Stimulated activated CD4-positive, alpha-beta T cell treated with anti-CD3 and anti-CD28 coated beads, Interleukin-4, amount 100 ng/mL, for 1 hour (primary cell): ENCODE data around the gene TOP1.
"Not testable (repeated sequence)": the region's sequence is repeated elsewhere in the genome, so short reads cannot be mapped to it uniquely, and the experiment has no call there.

Experiments
- DNase-seq: peaks from one replicate; pipeline ENCODE4 v3.0.0-alpha.2; 2020

Gene TOP1

DNA sequence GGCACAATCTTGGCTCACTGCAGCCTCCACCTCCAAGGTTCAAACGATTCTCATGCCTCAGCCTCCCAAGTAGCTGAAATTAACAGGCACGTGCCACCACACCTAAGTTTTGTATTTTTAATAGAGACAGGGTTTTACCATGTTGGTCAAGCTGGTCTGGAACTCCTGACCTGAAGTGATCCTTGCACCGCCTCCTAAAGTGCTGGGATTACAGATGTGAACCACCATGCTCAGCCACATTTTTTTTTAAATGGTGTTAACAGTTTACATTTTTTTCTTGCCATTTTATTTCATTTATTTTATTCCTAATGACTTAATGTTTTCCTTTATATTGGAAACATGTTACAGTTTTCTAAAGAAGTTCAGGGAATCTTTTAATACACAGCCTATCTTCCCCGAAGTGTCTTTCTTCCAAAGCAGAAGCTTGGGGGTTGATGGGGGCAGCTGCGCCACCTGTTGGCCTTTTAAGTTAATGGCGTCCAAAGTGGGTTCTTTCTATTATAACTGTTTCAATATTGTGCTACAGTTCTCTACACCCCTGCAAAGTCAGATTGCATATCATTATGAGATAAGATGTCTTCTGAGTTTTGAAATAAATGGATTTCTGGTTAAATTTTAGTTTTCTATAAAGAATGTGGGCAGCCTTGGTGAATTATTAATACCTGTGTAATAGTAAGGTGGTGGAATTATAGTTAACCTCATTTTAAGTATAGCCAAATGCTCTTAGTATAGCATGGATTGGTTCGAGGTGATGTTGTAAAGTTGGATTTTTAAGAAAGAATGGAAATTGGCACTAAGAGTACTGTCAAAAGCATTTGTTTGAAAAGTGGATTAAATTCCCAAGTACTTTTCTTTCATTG is 66.7 kb downstream of the TOP1 start:
- DNase-seq = peak; percentile 50

DNA sequence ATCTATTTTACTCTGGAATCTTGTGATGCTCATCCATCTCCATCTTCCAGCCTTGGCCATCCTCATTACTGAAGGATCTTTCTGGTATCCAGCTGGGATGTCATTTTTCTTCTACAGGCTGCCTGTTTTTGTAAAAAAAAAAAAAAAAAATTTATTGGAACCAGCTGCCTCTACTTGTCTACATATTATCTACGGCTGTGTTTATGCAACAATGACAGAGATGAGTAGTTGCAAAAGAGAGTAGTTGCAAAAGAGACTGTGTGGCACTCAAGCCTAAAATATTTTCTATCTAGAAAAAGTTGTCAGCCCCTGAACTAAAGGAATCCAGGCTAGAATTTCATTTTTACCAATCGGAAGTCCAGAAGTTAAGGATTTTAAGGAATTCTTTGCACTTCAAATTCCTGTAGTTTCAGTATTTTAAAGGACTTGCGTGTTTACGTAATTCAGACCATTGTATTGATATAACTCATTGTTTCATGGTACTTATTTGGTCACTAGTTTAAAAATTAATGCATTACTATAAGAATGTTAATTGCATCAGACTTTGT is 70.2 kb downstream of the TOP1 start:
- DNase-seq = no peak

DNA sequence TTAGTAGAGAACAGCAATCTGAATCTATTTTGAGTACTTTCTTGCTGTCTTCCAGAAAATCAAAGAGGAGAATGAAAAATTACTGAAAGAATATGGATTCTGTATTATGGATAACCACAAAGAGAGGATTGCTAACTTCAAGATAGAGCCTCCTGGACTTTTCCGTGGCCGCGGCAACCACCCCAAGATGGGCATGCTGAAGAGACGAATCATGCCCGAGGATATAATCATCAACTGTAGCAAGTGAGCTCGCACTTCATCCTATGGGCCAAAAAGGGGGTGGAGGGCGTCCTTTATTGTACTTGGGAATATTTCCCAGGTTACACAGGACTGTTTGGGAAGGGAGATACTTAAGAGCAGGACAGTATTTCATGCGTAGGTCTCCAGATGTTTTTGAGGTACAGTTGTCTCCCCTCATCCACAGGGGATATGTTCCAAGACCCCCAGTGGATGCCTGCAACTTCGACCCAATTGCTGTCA is 71.4 kb downstream of the TOP1 start:
- DNase-seq = no peak

DNA sequence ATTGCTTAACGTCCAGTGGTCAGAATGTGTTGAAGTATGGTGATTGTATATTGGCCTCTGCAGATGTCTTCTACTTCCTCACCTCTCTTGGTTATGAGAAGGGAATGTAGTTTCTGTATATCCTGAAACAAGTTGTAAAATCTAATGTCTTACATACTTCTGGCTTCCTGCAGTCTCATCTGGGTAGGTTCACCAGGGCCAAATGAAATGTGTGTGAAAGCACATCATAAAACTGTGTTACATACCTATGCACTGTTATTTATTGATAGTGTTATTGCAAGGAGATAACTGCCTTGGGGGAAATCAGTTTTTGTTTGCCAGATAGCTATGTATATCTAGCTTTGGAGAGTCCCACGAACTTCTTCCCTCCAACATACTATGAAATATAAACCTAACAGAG is 73.0 kb downstream of the TOP1 start:
- no peak for DNase-seq

DNA sequence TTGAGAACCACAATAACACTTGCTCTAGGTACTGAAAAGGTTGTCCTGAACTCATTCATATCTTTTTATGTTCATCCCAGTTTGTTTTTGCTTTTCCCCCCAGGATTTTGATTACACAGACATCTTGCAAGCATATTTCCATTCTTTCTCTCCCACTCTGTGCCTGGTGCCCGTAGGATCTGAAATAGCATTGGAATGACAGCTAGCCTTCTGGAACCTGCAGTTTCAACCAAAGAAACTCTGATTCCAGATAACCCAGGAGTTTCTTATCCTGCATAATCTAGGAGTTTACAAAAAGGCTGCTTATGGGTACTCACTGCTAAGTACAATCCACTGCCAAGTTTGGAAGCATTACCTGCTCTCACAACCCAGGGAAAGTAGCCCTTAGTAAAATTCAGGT is 79.9 kb downstream of the TOP1 start:
- no peak for DNase-seq

DNA sequence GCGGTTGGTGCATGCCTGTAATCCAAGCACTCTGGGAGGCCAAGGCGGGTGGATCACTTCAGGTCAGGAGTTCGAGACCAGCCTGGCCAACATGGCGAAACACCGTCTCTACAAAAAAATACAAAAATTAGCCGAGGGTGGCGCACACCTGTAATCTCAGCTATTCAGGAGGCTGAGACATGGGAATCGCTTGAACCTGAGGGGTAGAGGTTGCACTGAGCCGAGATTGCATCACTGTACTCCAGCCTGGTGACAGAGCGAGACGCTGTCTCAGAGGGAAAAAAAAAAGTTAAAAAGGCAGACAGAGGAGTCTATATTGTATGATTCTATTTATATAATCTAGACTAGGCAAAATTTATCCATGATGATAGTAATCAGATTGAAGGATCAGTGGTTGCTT is 81.4 kb downstream of the TOP1 start:
- no peak for DNase-seq

DNA sequence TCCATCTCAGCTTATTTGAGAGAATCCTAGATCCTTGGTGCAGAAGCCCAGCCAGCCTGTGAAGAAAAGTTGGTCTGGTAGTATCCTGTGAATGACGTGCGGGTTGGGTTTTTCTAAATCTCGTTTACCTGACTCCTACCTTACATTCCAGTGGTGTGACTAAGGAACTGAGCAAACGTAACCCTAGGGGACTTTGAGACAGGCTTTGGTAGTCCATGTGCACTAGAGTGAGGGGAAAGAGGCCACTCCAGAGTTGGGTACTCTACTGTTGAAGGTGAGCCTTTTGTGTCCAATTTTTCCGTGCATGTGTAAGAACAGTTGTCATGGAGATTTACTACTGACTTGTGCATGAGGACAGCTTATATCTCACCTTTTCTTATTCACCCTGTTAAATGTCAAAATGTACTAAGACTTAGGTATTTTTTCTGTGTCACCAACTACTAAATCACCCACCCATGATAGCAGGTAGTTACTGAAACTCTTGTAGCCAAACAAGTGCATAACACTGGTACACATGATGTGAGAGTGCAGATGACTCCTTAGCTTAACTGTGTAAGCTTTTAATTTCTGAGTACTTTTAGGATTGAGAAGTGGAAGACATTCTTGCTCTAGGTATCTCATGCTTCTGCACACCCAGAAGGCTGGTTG is 82.4 kb downstream of the TOP1 start:
- no peak for DNase-seq

DNA sequence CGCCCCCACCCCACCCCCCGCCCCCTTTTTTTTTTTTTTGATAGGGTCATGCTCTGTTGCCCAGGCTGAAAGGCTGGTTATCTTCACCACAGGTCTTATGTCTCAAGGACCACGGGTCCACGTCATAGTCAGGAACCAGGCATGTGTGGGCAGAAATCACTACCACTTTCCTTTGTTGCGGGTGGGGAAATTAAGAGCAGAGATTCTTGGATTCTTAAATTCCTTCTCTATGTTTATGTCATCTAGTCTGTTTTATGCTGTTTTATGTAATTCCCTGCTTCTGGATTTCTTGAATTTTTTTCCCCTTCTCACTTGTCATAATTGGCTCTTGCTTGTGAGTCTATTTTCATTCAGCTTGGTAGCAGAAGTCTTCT is 82.9 kb downstream of the TOP1 start:
- DNase-seq = no peak

DNA sequence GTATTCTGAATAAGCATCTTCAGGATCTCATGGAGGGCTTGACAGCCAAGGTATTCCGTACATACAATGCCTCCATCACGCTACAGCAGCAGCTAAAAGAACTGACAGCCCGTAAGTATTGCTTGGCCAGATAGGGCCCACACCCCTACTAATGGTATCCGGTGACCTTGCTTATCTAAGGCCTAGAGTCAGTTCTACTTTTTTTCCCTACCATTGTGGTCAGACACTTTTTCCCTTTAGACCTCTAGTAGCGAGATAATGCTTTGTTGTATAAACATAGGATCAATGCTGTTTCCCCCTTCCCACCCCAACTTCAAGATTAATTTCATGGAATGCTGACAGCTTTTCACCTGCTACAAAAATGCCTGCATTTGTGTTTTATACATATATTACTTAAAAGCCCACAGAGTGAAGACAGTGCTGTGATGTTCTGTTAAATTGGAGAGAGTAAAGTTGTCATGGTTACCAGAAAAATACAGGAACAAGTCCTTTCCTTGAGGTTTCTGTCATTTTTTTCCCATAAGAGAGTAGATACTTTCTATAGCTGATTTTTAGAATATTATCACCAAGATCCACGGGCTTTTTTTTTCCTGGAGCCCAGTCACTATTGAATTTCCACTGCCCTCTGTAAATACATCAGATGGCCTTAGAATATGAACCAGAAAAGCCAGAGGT is 87.8 kb downstream of the TOP1 start:
- DNase-seq = no peak

DNA sequence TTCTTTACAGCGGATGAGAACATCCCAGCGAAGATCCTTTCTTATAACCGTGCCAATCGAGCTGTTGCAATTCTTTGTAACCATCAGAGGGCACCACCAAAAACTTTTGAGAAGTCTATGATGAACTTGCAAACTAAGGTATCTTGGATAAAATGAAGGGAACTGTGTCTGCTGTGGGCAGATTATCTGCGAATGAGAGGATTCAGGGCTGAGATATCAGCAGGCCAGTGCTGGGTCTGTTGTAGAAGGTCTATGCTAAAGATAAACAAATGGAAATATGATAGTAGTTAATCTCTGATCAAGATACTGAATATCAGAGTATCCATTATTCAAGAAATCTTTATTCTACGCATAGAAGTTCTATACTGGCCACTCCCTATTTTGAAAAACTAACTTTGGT is 89.5 kb downstream of the TOP1 start:
- DNase-seq = not testable (repeated sequence)

DNA sequence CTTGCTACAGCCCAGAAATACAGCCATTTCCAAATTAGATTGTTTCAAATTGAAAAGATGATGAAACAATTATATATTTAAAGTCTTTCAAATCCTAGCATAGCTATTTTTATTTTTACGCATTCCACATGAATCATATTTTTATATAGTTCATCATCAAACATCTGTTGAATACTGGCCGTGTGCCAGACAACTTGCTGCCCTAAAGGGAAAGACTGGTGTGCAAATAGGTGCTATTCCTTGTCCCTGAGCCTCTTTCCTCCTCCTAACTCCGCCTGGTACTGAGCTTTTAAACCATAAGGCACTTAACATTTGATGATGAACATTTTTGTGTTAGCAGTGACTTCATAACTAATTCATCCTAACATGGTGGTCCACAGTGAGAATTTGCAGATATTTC is 90.0 kb downstream of the TOP1 start:
- DNase-seq = no peak

DNA sequence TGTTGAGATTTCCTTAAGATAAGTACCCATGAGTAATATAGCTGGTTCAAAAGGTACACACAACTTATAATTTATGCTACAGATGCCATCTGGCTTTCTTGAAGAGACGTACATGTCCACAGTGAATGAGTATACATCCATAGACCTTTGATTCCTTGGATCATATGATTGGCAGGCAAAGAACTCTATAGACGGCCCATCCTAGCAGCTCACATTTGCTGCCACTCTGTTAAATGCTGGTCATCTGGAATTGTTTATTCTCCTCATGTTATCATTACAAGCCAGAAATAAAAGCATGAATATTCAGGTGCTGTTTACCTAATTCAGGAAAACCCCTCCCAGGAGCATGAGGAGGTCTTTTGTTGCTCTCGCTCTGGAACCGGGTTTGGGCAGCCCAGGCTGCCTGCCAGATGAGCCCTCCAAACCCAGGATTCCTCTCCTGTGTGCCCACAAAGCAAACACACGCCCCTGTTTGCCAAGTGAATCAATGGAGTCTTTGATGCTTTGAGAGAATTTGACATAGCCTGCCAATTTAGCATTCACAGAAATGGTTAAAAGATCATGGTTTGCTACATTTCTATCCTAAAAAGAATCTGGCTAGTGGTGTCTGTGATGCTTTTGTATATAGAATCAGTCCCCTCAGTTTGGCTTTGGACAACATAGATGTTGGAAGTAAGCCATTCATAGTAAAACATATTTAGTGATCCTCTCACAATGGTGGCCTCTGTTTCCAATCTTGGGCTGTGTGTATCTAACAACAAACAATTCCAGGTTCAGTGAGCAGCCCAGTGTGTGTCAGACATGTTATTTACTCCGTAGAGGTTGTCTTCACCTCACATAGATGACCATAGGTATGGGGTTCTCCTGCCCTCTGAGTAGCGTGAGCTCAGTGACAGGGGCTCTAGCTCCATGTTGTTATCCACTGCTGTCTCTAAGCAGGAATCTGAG is 91.3 kb downstream of the TOP1 start:
- no peak for DNase-seq

DNA sequence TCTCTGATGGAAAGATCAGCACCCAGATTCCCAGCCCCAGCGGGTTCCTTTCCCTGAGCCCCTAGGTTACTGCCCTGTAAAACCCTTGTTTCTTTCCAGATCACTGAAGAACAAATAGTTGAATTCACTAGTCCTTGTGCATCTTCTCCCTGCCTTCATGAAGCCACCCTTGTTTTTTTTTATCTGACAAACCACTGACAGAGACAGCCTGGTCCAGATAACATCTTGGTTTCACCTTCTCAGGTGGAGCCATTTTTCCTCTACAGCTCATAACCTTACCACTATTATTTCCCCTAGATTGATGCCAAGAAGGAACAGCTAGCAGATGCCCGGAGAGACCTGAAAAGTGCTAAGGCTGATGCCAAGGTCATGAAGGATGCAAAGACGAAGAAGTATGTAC is 92.8 kb downstream of the TOP1 start:
- DNase-seq = no peak

DNA sequence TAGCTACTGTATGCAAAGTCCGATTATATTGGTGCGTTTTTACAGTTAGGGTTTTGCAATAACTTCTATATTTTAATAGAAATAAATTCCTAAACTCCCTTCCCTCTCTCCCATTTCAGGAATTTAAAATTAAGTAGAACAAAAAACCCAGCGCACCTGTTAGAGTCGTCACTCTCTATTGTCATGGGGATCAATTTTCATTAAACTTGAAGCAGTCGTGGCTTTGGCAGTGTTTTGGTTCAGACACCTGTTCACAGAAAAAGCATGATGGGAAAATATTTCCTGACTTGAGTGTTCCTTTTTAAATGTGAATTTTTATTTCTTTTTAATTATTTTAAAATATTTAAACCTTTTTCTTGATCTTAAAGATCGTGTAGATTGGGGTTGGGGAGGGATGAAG is 95.0 kb downstream of the TOP1 start:
- no peak for DNase-seq

DNA sequence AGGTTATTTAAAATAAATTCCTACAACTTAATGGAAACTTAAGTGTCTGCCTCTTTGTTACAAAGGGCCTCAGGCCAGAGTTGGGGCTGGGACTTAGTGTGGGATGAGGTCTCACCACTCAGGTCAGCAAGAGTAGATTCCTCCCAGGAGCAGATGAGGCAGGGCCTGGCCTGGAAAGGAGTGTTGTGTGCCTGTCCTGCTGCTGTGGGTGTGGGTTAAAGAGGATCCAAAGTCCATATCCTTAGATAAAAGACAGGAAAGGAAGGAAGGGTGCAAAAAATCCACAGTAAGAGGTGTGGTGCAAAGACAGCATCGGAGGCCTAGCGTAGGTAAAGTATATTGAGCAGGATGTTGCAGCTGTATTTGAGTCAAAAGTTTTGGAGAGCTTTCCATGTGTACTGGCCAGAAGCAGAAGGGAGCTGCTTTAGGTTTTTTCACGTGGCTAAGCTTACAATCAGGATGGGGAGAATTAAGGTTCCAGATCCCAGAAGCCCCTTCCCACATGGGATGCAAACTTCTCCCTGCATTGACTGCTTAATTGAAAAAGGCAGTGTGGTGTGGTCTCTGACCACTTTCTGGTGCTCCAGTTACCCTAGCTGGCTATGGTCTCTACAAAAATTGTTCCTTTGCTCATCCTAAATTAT is 96.0 kb downstream of the TOP1 start:
- no peak for DNase-seq

DNA sequence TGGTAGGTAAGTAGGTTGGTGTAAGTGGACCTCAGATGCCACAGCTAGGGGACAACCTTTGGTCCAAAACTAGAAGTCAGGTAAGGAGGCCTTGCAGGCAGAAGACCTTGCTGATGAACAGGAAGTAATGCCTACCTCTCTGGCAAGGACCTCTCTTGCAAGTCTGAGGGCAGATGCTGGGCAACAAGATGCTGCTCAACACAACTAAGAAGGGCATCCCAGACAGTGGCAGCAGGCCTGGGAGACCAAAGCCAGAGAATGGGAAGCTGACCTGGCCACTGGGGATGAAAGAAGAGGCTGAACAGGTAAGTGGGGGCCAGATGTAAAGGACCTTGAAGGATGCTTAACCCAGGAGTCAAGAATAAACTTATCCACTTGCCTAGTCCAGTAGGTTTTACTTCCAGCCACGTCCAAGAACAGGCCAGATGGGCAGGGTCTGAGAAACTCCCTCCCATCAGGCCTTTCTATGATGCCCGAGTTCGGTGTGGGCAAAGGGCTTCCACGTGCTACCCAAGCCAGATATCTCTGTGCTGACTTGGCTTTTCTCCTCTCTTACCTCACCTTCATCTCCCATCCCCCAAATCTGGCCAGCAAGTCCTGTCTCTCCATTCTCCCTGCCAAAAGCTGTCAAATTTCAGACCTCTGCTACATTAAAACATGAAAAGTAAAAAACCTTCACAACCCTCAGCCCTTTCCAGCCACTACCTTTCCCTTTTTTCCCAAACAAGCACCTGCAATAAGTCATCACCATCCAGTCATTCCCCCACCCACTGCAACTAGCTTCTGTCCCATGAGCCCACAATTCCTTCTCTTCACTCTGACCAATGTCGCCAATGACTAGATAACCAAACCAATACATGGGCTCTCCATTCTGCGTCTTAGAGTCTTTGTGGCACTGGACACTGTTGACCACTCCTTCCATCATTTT is 97.2 kb downstream of the TOP1 start:
- no peak for DNase-seq

DNA sequence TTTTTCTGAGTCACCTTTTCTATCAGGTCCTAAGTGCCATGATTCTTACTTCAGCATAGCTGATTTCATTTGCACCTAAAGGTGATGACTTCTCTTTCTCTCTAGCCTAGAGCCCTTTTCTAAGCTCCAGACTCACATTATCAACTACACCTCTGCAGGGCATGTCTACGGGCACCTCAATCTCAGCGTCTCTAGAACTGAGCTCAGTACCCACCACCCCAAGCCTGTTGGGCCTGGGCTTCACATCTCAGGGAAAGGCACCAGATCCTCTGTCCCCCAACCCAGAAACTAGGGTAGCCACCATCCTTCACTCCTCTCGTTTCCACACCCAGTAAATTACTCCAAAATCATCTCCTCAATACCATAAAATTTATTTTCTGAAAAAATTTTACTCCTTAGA is 98.1 kb downstream of the TOP1 start:
- DNase-seq = no peak

DNA sequence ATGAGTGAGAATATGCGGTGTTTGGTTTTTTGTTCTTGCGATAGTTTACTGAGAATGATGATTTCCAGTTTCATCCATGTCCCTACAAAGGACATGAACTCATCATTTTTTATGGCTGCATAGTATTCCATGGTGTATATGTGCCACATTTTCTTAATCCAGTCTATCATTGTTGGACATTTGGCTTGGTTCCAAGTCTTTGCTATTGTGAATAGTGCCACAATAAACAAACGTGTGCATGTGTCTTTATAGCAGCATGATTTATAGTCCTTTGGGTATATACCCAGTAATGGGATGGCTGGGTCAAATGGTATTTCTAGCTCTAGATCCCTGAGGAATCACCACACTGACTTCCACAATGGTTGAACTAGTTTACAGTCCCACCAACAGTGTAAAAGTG is 99.7 kb downstream of the TOP1 start:
- not testable (repeated sequence) for DNase-seq

DNA sequence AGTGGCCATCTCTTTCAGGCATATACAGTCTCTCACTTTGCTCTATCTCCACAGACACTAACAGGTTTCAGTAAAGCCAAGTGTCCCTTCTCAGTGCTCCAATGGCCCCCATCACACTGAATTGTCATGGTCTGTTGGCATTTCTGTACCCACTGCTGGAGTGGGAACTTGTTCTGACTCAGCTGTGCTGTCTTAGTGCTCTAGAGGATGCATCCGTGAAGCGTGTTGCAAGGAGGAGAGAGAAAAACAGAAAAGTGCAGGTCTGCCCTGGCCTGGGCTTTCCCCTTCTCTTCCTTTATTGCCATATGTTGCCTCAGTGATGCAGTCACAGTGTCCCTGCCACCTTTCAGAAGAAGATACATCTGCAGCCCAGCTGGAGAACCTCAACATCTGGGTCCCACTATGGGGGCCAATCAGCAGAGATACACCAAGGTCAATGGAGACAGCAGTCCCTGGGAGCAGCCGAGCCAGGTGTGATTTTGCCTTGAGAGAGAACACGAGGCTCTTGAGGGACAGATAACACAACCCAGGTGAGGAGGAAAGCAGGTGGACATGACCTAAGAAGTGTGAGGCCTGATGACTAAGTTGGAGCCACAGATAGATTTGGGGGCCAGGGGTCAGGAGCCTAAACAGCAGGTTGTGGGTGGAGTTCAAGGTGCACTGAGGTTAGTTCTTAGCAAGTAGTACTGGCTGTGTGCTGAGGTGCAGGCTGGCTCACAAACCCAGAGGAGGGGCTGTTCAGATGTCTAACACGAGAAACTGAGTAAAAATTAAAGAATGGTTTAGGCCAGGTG is 103.2 kb downstream of the TOP1 start:
- no peak for DNase-seq

DNA sequence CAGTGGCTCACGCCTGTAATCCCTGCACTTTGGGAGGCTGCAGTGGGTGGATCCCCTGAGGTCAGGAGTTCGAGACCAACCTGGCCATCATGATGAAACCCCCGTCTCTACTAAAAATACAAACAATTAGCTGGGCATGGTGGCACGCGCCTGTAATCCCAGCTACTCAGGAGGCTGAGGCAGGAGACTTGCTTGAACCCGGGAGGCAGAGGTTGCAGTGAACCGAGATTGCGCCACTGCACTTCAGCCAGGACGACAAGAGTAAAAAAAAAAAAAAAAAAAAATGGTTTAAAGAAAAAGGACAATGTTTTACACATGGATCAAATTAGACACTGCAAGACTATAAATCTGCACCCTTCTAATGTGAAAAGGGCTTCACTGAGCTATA is 103.8 kb downstream of the TOP1 start:
- DNase-seq = not testable (repeated sequence)
